ENCODE results near the gene GATAD2B. TPM values are rescaled to one million over a fixed set of nuclear protein-coding genes. Genes with fewer than 3 reads are reported as not detected.
"Not testable (repeated sequence)": the region's sequence is repeated elsewhere in the genome, so short reads cannot be mapped to it uniquely, and the experiment has no call there.

The GATAD2B gene
- total RNA-seq, 2 experiments from 2014 or later, result 53.6 to 57.5 TPM

- ChIA-PET POLR2A (no interaction called here), CTCF (no interaction called here)
Measured at GRCh38 chr1:153767519-153767918, 155.3 kb downstream of the GATAD2B start.

GRCh38 chr1:153766663-153767062 lies 156.1 kb downstream of the GATAD2B start:
- CTCF ChIA-PET, result interaction anchor here (0.7 kb wide), 1 partner anchor 256 kb away, joined by 7 read pairs; no protein-coding TSS in a partner anchor
- POLR2A ChIA-PET, result not testable (repeated sequence)

GRCh38 chr1:153764310-153764709 lies 158.5 kb downstream of the GATAD2B start:
- POLR2A ChIA-PET, result no interaction called here
- CTCF ChIA-PET, result no interaction called here

GRCh38 chr1:153763365-153764225 lies 159.2 kb downstream of the GATAD2B start:
- ChIA-PET CTCF (interaction anchor here (1.0 kb wide), 2 partner anchors 85 to 133 kb away, joined by 3 to 4 read pairs; partner anchors contain the start of gene NPR1), POLR2A (no interaction called here)

GRCh38 chr1:153760440-153760839 lies 162.3 kb downstream of the GATAD2B start:
- ChIA-PET POLR2A (no interaction called here), CTCF (no interaction called here)

Other genes with a start within 250 kb of the GATAD2B start
- not detected for gene NPR1, start 244.3 kb downstream of the GATAD2B start, total RNA-seq
- gene INTS3, start 194.9 kb downstream of the GATAD2B start, total RNA-seq, result 10 to 100 TPM; 54.9 to 55.3 TPM
- 10 to 100 TPM; 11.2 to 12.1 TPM for gene SLC27A3, start 147.6 kb downstream of the GATAD2B start, total RNA-seq
- 100 to 1,000 TPM; 106 to 108 TPM for gene DENND4B, start 23.7 kb upstream of the GATAD2B start, total RNA-seq
- gene CRTC2, start 35.6 kb upstream of the GATAD2B start, total RNA-seq, result 10 to 100 TPM; 56.8 to 66.9 TPM
- gene SLC39A1, start 40.6 kb upstream of the GATAD2B start, total RNA-seq, result 10 to 100 TPM; 82.4 to 84.8 TPM
- 1 to 10 TPM; 7.3 to 8.2 TPM for gene CREB3L4, start 44.9 kb upstream of the GATAD2B start, total RNA-seq
- 100 to 1,000 TPM; 238 to 239 TPM for gene JTB, start 54.7 kb upstream of the GATAD2B start, total RNA-seq
- gene RAB13, start 63.4 kb upstream of the GATAD2B start, total RNA-seq, result 10 to 100 TPM; 15.5 to 16.6 TPM
- 1,000 to 10,000 TPM; 1,492 to 1,580 TPM for gene RPS27, start 67.8 kb upstream of the GATAD2B start, total RNA-seq
- under 1 TPM in 1 of 2 experiments, not detected in 1; 0.04 TPM for gene NUP210L, start 232.1 kb upstream of the GATAD2B start, total RNA-seq